ENCODE measurements around the gene CACNA1C.

Gene CACNA1C

GRCh38 chr12:2282318-2282717 is 229.5 kb downstream of the CACNA1C start:
- DNase-seq (ENCODE audit: low read depth in 3 of 3), result no peak

- no peak for DNase-seq (ENCODE audit: low read depth in 3 of 3)
Measured at GRCh38 chr12:2283480-2283879, 230.7 kb downstream of the CACNA1C start.

- DNase-seq (ENCODE audit: low read depth in 3 of 3), result no peak
Measured at GRCh38 chr12:2283916-2284315, 231.1 kb downstream of the CACNA1C start.

- no peak for DNase-seq (ENCODE audit: low read depth in 3 of 3)
Measured at GRCh38 chr12:2284321-2284813, 231.6 kb downstream of the CACNA1C start.

- no peak for DNase-seq (ENCODE audit: low read depth in 3 of 3)
Measured at GRCh38 chr12:2284857-2285256, 232.1 kb downstream of the CACNA1C start.

GRCh38 chr12:2285462-2285861 is 232.7 kb downstream of the CACNA1C start:
- no peak for DNase-seq (ENCODE audit: low read depth in 3 of 3)

- DNase-seq (ENCODE audit: low read depth in 3 of 3), result no peak
Measured at GRCh38 chr12:2286047-2286446, 233.3 kb downstream of the CACNA1C start.

- DNase-seq (ENCODE audit: low read depth in 3 of 3), result no peak
Measured at GRCh38 chr12:2286461-2287131, 233.8 kb downstream of the CACNA1C start.

- no peak for DNase-seq (ENCODE audit: low read depth in 3 of 3)
Measured at GRCh38 chr12:2287151-2287550, 234.4 kb downstream of the CACNA1C start.

- no peak for DNase-seq (ENCODE audit: low read depth in 3 of 3)
Measured at GRCh38 chr12:2287589-2287988, 234.8 kb downstream of the CACNA1C start.

GRCh38 chr12:2288001-2288400 is 235.2 kb downstream of the CACNA1C start:
- DNase-seq (ENCODE audit: low read depth in 3 of 3), result no peak

- no peak for DNase-seq (ENCODE audit: low read depth in 3 of 3)
Measured at GRCh38 chr12:2288471-2288870, 235.7 kb downstream of the CACNA1C start.

- no peak for DNase-seq (ENCODE audit: low read depth in 3 of 3)
Measured at GRCh38 chr12:2288875-2289274, 236.1 kb downstream of the CACNA1C start.

- no peak for DNase-seq (ENCODE audit: low read depth in 3 of 3)
Measured at GRCh38 chr12:2289525-2289924, 236.7 kb downstream of the CACNA1C start.

GRCh38 chr12:2290091-2290490 is 237.3 kb downstream of the CACNA1C start:
- no peak for DNase-seq (ENCODE audit: low read depth in 3 of 3)

GRCh38 chr12:2290516-2291065 is 237.8 kb downstream of the CACNA1C start:
- no peak for DNase-seq (ENCODE audit: low read depth in 3 of 3)

- no peak for DNase-seq (ENCODE audit: low read depth in 3 of 3)
Measured at GRCh38 chr12:2291182-2291832, 238.5 kb downstream of the CACNA1C start.

- no peak for DNase-seq (ENCODE audit: low read depth in 3 of 3)
Measured at GRCh38 chr12:2291947-2292346, 239.2 kb downstream of the CACNA1C start.

- no peak for DNase-seq (ENCODE audit: low read depth in 3 of 3)
Measured at GRCh38 chr12:2292560-2292959, 239.8 kb downstream of the CACNA1C start.

- DNase-seq (ENCODE audit: low read depth in 3 of 3), result no peak
Measured at GRCh38 chr12:2294651-2295475, 242.1 kb downstream of the CACNA1C start.

- no peak for DNase-seq (ENCODE audit: low read depth in 3 of 3)
Measured at GRCh38 chr12:2295941-2296461, 243.2 kb downstream of the CACNA1C start.

- DNase-seq (ENCODE audit: low read depth in 3 of 3), result no peak
Measured at GRCh38 chr12:2297004-2297403, 244.2 kb downstream of the CACNA1C start.
